NK-92 treated with Interleukin-12 subunit alpha and Interleukin-12 subunit beta, amount 100 ng/mL, for 24 hours (cell line): ENCODE measurements around the gene SIK3.
"Not testable (repeated sequence)": the region's sequence is repeated elsewhere in the genome, so short reads cannot be mapped to it uniquely, and the experiment has no call there.

Source experiments
- DNase-seq: peaks from one replicate; lab custom pipeline; 2025; lab: John Stamatoyannopoulos, UW

SIK3 gene

DNA sequence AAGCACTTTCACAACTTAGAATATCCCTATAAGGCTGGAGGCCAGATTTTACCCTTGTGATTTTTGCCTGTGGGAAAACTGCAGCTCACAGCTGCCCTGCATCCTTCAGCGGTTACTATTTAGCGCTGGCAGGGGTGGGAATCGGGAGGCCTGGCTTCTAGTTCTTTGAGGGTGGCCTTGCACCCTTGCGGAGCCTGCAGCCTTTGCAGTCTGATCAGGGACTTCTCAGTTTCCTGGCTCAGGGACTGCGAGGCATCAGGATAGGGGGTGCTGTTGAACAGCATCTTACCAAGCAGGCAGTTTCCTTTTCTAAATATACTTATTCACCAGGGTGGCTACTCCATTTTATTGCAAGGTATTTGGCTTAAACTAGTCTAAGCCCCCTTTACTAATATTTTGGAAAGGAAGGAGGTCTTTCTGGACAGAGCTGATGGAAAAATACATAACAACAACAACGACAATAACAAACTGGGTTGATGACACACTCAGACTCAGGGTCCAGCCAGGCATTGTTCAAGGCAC lies 257.9 kb downstream of the SIK3 start:
- no peak for DNase-seq

- no peak for DNase-seq
These were observed 259.7 kb downstream of the SIK3 start for GRCh38 chr11:116838321-116839084.

DNA sequence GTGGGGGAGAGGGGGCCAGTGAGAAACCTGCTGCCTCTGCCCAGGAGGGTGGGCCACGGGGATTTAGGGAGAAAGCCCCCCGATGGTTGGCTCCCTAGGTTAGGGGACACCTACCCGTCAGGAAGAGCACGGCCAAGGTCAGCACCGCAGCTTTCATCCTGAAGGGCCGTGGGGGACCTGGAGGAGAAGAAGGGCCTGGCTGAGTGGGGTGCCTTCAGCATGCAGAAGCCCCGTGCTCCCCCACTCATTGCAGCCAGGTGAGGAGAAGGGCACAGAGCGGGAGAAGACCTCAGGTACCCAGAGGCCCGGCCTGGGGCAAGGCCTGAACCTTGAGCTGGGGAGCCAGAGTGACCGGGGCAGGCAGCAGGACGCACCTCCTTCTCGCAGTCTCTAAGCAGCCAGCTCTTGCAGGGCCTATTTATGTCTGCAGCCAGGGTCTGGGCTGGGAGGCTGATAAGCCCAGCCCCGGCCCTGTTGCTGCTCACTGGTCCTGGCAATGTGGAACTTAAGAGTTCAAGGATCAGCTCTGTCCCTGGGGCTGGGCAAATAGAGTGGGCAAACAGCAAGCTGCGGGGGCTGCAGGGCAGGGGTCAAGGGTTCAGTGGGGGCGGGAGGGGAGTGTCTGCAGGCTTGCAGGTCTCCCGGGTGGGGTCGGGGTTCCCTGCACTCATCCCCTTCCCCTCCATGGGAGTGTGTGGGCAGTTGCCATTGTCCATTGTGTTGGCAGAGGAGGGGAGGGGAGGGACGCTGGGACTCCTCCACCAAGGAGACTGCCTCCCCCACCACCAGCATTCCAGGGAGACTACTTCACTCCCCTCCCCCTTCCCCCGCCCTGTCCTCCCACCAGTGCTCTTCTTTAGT lies 260.8 kb downstream of the SIK3 start, which contains the start of gene APOA1:
APOA1 (minus strand) TSS at position 392 of the 861 bp plus-strand sequence; CDS start at position 157, 235 bp downstream.
- DNase-seq, result no peak

GRCh38 chr11:116836632-116836991 lies 261.6 kb downstream of the SIK3 start:
- DNase-seq, result no peak

DNA sequence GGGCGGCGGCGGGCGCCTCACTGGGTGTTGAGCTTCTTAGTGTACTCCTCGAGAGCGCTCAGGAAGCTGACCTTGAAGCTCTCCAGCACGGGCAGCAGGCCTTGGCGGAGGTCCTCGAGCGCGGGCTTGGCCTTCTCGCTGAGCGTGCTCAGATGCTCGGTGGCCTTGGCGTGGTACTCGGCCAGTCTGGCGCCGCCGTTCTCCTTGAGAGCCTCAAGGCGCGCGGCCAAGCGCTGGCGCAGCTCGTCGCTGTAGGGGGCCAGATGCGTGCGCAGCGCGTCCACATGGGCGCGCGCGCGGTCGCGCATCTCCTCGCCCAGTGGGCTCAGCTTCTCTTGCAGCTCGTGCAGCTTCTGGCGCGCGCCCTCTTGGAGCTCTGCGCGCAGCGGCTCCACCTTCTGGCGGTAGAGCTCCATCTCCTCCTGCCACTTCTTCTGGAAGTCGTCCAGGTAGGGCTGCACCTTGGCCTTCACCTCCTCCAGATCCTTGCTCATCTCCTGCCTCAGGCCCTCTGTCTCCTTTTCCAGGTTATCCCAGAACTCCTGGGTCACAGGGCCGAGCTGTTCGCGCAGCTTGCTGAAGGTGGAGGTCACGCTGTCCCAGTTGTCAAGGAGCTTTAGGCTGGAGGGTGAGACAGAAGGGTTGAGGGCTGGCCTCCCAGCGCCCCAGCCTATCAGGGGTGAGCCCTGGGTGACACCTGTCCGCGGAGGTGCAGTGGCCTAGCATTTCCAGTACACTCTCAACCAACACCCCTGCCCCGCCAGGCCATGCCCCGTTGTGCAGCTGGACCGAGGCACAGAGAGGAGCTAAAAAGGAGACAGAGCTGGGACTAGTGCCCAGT lies 262.2 kb downstream of the SIK3 start:
- DNase-seq, result no peak

- DNase-seq, result no peak
These were observed 263.0 kb downstream of the SIK3 start for GRCh38 chr11:116835042-116835772.

GRCh38 chr11:116834535-116835041 lies 263.6 kb downstream of the SIK3 start:
- not testable (repeated sequence) for DNase-seq

DNA sequence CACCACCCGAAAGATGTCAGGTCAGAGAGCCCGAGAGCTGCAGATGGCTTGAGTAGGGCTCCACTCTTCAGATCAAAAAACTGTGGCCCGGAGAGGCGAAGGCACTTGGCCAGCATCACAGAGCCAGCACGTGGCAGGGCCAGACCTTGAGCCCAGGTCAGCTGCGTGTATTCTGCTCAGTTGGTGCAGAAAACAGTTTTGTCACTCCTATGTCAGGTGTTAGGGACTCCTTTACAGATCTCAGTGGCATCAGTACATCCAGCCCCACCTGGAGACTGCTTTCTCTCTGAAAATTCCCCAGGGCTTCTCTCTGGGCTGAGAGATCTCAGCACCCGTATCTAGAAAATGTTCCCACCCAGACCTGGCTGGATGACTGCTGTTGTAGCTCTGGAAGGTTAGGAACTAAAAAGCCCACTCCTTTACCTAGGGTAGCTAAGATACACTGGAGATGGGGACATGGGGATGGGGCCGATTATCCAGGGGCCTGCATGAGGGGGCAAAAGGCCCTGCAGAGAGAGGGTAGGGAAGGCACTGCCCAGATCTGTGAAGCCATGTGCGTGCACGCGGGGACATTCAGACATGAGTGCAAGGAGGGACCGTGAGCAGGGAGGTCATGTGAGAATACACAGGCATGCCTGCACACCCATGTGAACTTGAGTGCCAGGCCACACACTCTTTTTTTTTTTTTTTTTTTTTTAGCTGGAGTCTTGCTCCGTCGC lies 264.3 kb downstream of the SIK3 start:
- no peak for DNase-seq

DNA sequence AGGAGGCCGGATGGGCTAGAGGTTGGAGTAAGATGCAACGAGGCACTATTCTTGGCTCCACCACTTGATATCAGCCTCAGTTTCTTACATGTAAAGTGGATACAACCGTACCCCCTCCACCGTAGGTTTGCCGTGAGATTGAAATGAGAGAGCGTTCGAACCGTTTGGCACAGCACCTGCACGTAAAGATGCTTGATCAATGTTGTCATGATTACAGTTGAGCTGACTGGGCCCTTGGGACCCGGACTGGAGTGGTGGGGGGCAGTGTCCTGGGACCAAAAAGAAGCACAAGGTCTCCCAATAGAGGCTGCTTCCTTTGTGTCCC lies 264.8 kb downstream of the SIK3 start:
- DNase-seq, result no peak

DNA sequence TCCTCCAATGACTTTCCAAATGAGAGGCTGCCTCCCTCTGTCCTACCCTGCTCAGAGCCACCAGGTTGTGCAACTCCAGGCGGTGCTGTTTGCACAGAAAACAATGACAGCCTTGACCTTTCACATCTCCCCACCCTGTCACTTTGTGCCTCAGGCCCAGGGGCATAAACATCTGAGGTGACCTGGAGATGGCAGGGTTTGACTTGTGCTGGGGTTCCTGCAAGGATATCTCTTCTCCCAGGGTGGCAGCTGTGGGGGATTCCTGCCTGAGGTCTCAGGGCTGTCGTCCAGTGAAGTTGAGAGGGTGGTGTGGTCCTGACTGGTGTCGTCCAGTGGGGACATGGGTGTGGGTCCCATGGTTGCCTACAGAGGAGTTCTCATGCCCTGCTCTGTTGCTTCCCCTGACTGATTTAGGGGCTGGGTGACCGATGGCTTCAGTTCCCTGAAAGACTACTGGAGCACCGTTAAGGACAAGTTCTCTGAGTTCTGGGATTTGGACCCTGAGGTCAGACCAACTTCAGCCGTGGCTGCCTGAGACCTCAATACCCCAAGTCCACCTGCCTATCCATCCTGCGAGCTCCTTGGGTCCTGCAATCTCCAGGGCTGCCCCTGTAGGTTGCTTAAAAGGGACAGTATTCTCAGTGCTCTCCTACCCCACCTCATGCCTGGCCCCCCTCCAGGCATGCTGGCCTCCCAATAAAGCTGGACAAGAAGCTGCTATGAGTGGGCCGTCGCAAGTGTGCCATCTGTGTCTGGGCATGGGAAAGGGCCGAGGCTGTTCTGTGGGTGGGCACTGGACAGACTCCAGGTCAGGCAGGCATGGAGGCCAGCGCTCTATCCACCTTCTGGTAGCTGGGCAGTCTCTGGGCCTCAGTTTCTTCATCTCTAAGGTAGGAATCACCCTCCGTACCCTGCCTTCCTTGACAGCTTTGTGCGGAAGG lies 265.6 kb downstream of the SIK3 start:
- DNase-seq, result no peak

- DNase-seq, result no peak
These were observed 266.4 kb downstream of the SIK3 start for GRCh38 chr11:116831790-116832349.

GRCh38 chr11:116830184-116830912 lies 267.9 kb downstream of the SIK3 start:
- no peak for DNase-seq

DNA sequence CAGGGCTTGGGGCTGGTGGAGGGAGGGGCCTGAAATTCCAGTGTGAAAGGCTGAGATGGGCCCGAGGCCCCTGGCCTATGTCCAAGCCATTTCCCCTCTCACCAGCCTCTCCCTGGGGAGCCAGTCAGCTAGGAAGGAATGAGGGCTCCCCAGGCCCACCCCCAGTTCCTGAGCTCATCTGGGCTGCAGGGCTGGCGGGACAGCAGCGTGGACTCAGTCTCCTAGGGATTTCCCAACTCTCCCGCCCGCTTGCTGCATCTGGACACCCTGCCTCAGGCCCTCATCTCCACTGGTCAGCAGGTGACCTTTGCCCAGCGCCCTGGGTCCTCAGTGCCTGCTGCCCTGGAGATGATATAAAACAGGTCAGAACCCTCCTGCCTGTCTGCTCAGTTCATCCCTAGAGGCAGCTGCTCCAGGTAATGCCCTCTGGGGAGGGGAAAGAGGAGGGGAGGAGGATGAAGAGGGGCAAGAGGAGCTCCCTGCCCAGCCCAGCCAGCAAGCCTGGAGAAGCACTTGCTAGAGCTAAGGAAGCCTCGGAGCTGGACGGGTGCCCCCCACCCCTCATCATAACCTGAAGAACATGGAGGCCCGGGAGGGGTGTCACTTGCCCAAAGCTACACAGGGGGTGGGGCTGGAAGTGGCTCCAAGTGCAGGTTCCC lies 268.6 kb downstream of the SIK3 start, which contains the start of gene APOC3:
APOC3 (plus strand) TSS at position 383 of the 659 bp plus-strand sequence. CDS start 676 bp downstream, outside the sequence.
- no peak for DNase-seq

DNA sequence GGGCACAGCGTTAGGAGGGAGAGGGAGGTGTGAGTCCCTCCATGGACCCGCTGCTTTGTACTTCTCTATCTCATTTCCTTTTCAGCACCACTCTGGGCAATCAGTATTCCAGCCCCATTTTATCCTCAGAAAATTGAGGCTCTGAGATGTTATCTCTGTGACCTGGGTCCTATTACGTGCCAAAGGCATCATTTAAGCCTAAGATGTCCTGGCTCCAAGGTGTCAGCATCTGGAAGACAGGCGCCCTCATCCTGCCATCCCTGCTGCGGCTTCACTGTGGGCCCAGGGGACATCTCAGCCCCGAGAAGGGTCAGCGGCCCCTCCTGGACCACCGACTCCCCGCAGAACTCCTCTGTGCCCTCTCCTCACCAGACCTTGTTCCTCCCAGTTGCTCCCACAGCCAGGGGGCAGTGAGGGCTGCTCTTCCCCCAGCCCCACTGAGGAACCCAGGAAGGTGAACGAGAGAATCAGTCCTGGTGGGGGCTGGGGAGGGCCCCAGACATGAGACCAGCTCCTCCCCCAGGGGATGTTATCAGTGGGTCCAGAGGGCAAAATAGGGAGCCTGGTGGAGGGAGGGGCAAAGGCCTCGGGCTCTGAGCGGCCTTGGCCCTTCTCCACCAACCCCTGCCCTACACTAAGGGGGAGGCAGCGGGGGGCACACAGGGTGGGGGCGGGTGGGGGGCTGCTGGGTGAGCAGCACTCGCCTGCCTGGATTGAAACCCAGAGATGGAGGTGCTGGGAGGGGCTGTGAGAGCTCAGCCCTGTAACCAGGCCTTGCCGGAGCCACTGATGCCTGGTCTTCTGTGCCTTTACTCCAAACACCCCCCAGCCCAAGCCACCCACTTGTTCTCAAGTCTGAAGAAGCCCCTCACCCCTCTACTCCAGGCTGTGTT lies 269.4 kb downstream of the SIK3 start:
- no peak for DNase-seq

DNA sequence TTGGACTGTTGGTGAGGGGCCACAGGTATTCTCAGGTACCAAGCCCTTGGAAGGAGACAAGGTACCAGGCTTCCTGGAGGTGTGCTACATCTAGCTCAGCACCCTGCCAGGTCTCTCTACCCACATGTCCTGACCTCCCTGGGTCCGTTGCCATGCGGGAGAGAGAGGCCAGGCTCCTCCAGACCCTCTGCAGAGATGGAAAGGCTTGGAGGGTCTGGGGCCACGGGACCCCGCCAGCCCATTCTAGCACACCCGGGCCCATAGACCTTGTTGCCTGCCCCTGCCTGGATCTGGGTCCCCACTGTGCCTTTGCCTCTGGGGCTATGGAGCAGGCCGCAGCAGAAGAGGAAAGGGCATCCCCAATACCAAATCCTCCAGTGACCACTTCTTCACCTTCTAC lies 270.8 kb downstream of the SIK3 start:
- DNase-seq, result no peak

GRCh38 chr11:116826751-116827431 lies 271.3 kb downstream of the SIK3 start:
- DNase-seq, result no peak
